Measurements from ENCODE around the gene CEACAM4.
"Not testable (repeated sequence)": the region's sequence is repeated elsewhere in the genome, so short reads cannot be mapped to it uniquely, and the experiment has no call there.

CEACAM4 gene

DNA sequence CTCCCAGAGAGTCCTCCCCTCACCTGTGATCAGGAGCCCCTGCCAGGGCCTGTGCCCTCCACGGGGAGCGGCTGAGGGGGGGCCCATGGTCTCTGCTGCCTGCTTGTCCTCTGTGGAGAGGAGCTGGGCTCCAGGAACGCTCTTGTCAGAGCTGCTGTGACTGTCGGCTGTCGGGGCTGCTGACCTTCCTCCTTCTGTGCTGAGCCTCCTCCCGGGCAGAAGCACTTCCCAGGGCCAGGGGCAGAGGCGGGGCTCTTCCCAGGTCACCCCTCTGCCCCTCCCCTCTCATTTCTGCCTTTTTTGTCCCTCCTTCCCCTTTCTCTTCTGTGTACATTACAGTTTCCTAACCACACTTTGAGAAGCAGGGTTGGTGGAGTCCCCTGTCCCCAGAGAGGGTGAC, at the start of gene CEACAM4:
Gene CEACAM4 (minus strand): TSS at position 198 of the 400 bp plus-strand sequence. CDS start 111 bp downstream, at position 87.
- DNase-seq, result peak; percentile 68

DNA sequence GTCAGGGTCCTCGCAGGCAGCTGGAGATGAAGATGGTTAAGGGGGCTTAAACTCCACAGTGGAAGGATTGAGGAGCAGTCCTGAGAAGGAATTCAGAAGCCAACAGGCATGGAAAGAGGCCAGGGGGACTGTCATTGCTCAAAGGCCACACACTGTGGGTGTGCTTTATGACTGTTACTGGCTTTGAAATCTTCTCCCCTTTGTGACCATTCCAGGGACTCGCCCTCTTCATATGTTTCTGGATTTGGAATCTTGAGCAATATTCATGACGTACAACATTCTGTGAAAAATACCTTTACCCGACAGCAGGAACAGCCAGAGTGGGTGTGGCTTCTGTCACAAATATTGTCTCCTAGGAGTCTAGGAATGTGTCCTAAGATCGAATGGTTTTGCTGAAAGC, 44.6 kb upstream of the CEACAM4 start:
- DNase-seq, result no peak

GRCh38 chr19:41670755-41671154, 43.9 kb upstream of the CEACAM4 start:
- DNase-seq, result no peak

DNA sequence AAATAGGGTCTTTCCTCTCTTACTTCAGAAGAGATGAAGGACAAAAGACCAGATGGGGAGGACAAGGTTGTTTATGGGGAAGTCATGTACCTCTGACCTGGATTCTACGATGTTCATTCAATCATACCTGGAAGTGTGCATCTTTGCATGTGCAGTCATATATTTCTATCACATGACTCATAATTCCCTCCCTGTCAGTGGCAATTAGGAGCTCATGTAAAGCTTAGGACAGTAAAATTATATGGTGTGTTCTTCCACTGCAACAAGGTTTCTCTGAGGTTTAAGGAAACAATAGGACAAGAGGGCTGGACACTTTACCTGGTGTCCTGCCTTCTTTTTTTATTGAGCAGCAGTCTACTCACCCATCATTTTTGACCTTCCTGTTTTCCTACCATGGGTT, 41.4 kb upstream of the CEACAM4 start:
- DNase-seq, result no peak

GRCh38 chr19:41666075-41666474, 39.2 kb upstream of the CEACAM4 start:
- DNase-seq, result no peak

DNA sequence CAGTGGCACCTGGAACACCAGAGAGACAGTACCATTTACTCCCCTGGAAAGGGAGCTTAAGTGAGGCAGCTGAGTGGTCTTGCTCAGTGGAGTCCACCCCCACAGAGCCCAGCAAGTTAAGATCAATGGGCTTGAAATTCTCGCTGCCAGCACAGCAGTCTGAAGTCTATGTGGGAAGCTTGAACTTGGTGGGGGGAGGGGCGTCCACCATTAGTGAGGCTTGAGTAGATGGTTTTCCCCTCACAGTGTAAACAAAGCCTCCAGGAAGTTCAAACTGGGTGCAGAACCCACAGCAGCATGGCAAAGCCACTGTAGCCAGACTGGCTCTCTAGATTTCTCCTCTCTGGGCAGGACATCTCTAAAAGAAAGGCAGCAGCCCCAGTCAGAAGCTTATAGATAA, 30.3 kb upstream of the CEACAM4 start:
- DNase-seq, result no peak

DNA sequence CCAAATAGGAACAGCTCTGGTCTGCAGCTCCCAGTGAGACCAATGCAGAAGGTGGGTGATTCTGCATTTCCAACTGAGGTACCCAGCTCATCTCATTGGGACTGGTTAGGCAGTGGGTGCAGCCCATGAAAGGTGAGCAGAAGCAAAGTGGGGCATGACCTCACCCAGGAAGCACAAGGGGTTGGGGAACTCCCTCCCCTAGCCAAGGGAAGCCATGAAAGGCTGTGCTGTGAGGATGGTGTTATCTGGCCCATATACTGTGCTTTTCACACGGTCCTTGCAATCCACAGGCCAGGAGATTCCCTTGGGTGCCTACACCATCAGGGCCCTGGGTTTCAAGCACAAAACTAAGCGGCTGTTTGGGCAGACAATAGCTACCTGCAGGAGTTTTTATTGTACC, 29.9 kb upstream of the CEACAM4 start:
- DNase-seq, result not testable (repeated sequence)

DNA sequence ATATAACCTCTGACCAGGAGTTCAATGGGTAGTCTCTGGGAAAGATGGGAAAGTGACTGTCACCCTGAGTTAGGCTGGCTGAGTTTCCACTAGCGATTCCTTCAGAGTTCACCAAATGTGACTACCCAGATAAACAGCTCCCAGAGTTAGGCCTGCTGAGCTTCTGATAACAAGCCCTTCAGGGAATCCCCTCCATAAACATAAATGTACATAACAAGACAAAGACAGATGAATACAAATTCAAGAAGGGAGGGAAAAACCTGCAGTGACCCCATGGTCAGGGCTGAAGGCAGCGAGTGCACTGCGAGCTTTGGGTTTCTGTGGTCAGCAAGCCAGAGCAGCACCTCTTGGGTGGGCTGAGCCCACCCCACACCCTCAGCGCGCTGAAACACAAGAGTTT, 25.4 kb upstream of the CEACAM4 start:
- DNase-seq, result no peak

DNA sequence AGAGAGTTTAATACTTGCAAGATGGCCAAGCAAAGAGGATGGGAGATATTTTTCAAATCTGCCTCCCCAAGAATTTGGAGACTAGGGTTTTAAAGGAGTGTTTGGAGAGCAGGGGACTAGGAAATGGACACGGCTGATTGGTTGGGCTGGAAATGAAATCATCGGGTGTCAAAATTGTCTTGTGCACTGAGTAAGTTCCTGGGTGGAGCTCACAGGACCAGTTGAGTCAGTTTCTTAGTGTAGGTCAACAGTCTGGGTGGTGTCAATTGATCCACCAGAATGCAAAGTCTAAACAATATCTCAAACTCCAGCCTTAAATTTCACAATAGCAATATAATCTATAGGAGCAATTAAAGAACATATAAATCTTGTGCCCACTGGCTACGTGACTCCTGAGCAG, 23.0 kb upstream of the CEACAM4 start:
- no peak for DNase-seq

DNA sequence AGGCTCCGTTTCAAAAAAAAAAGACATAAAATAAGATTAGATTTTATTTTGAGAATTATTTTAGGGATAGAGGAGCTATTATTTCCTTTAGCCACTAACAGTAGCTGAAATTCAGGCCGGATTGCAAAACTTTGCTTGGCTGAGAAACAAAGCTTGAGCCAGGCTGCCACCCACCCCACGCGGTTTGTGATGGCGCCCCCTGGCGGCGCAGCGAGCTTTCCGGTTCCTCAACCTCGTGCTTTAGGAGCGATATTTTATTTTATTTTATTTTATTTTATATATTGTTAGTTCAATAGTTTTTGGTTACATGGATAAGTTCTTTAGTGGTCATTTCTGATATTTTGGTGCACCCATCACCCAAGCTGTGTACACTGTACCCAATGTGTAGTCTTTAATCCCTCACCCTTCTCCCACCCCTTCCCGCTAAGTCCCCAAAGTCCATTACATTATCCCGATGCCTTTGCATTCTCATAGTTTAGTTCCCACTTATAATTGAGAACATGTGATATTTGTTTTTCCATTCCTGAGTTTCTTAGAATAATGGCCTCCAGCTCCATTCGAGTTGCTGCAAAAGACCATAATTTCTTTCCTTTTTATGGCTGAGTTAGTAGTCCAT, 19.8 kb upstream of the CEACAM4 start:
- peak; percentile 52 for DNase-seq

- peak; percentile 67 for DNase-seq
Measured at GRCh38 chr19:41641879-41642485, 15.1 kb upstream of the CEACAM4 start.

- DNase-seq, result peak; percentile 25
Measured at GRCh38 chr19:41638641-41639081, 11.8 kb upstream of the CEACAM4 start.

DNA sequence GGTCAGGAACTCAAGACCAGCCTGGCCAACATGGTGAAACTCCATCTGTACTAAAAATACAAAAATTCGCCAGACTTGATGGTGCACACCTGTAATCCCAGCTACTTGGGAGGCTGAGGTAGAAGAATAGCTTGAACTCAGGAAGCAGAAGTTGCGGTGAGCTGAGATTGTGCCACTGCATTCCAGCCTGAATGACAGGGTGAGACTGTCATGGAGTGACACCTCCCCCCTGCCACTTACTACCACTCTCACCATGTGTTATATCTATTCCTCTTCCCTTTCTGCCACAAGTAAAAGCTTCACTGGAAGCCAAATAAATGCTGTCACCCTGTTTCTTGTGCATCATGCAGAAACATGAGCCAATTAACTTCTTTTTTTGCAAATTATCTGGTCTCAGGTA, 10.6 kb upstream of the CEACAM4 start:
- DNase-seq, result peak; percentile 55

GRCh38 chr19:41627966-41628675, 1.2 kb upstream of the CEACAM4 start:
- DNase-seq, result no peak

DNA sequence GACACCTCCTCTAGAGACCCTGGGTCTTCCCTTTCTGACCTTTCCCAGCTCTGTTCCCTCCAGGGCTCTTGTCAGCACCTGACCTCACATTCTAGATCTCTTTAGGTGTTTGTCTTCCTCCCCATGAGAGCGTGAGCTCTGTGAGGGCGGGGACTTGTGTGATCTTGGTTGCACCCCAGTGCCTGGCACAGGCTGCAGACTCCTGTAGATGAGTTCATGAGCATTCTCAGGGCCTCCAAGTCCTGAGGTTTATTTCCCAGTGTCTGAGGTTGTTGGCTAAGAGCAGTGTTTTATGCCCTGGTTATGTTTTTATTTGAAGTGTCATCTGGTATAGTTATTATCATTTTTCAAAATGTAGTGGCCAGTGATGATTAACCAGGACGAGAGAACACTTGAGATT, 596 bp downstream of the CEACAM4 start:
- no peak for DNase-seq

DNA sequence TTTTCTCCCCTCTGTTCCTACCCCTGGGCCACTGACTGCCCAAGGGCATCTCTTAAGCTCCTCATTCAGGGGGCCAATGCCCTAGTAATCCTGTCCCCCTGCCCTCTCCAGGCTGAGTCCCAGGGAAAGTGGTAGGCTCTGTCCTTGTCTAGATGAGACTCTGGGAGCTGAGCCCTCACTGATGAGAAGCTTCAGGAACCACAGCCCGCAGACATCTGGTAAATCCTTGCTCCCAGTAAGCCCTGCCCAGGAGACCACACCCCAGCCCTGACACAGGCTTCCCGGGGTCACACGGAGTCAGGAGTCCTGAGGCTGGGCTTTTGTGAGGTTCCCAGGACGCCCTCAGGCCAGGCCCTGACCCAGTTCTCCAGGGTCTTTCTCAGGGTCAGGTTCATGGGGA, 1.9 kb downstream of the CEACAM4 start:
- DNase-seq, result no peak

- DNase-seq, result no peak
Measured at GRCh38 chr19:41624515-41624914, 2.4 kb downstream of the CEACAM4 start.

GRCh38 chr19:41623360-41623759, 3.5 kb downstream of the CEACAM4 start:
- DNase-seq, result no peak

DNA sequence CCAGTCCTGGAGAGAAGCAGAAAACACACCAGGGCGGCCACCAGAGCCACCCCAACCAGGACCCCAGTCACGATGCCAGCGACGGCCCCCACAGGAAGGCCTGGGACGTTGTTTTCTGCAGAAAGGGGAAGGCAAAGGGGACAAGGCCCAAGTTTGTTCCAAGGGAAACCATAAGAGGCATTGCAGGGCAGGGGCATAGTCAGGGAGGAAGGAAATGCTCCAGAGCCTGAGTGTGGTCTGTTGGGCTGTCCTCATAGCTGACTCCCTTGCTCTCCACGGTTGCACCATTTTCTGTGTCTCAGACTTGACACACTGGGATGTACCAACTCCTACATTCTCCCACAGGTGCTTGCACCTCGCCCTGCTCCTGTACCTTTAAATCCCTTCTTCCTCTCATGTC, 5.2 kb downstream of the CEACAM4 start:
- peak; percentile 44 for DNase-seq

DNA sequence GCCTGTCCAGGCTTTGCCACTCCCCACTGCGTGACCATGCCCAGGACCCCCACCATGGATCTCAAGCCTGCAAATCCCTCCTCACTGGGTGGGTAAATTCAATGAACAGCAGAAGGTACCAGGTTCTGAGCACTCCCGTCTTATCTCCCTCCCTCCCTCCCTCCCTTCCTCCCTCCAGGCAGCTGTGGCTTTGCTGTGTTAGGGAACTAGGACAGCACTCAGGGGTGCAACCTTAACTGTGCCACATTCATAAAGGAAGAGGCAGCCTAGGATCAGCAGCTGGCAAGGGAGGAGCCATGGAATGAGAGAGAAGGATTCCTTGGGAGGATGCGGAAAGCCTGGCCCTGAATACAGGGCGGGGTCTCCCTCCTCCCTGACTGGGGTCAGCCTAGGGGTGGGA, 5.6 kb downstream of the CEACAM4 start:
- DNase-seq, result no peak

- no peak for DNase-seq
Measured at GRCh38 chr19:41620171-41620570, 6.7 kb downstream of the CEACAM4 start.

- peak; percentile 38 for DNase-seq
Measured at GRCh38 chr19:41619018-41619556, 7.8 kb downstream of the CEACAM4 start.

DNA sequence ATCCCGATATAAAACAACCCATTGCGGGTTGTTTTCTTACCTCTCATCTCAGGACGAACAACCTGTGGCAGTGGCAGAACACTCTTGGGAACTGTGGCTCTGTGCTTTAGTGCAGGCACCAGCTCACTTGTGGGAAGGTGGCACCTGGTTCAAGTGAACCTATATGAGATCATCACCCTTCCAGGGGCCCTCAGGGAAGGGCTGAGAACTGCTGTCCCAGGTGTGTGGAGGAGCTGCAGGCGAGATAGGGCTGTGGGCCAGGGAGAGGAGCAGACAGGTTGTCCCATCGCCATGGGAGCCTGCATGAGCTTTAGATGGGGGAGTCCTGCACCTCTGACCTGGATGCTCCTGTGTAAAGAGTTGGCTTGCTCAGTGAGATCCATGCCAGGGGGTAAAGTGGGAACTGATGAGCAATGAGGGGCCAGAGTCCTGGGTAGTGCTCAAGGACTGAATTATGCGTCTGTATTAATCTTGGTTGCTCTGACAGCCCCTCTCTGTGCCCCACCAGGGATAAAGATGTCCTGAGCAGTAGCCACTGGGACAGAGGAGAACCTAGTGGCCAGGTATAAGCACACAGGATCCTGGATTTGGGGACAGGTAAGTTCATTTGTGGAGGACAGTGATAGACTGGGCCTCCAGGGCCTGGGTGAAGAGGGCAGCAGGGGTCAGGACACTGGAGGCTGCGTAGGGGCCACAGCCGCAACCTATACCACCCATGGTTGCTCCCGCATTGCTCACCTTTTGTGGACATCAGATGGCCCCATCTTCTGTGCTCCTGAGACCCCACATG, 8.7 kb downstream of the CEACAM4 start:
- no peak for DNase-seq

All from inflammatory macrophage treated with lipopolysaccharide for 4 hours (primary cell).